Posterior vena cava (tissue), 2 donors: ENCODE results near the gene MADD. TPM values are rescaled to one million over a fixed set of nuclear protein-coding genes. Genes with fewer than 3 reads are reported as not detected.

Experiments
- DNase-seq: peaks from one replicate; pipeline ENCODE4 v3.0.0-alpha.2; 2020; ENCODE audit warnings: low spot score
- intact Hi-C, 2 donors: fragments of 100-400 bp; cut with DNase I; formaldehyde crosslinking; loops; one replicate each; pipeline versions ENCODE4 v1.14.1 to v1.14.2; 2022 to 2023
- total RNA-seq, 2 donors: library from RNA; stranded (reverse); fragmentation: NEBNext Ultra II Directional; extraction: Animal tissue kit (Norgen Biotek cat#: 25700); gene quantifications; one replicate each; pipeline ENCODE4 v1.2.1, GENCODE V29; 2021
- donor health status: DM: yes; HTN: yes; CAD: no.
- donor health status: DM: yes; HTN: yes; CAD: no.

Gene MADD
- total RNA-seq, 2 donors from 2014 or later, result 32.4 to 32.5 TPM

- intact Hi-C loops, result loop anchor here in 1 of 2 donors (10.0 kb wide), 1 partner anchor 175 kb away; the partner anchor contains the start of gene ARFGAP2
- DNase-seq, result peak; percentile 78
Measured at GRCh38 chr11:47349521-47350095, 79.7 kb downstream of the MADD start.

- intact Hi-C loops, result loop anchor here in 1 of 2 donors (10.0 kb wide), 1 partner anchor 176 kb away; the partner anchor contains the start of gene ARFGAP2
- no peak for DNase-seq
Measured at GRCh38 chr11:47350315-47350714, 80.4 kb downstream of the MADD start.

GRCh38 chr11:47351156-47352126 is 81.5 kb downstream of the MADD start:
- intact Hi-C loops, result loop anchor here in 1 of 2 donors (10.0 kb wide), 1 partner anchor 177 kb away; the partner anchor contains the start of gene ARFGAP2
- no peak for DNase-seq

GRCh38 chr11:47352556-47352955 is 82.6 kb downstream of the MADD start, which contains the start of gene MYBPC3:
MYBPC3 (minus strand) TSS chr11:47352702; CDS start chr11:47352647, 55 bp downstream.
- intact Hi-C loops, result loop anchor here in 1 of 2 donors (10.0 kb wide), 1 partner anchor 178 kb away; the partner anchor contains the start of gene ARFGAP2

GRCh38 chr11:47353978-47354774 is 84.2 kb downstream of the MADD start:
- intact Hi-C loops, result loop anchor here in 1 of 2 donors (10.0 kb wide), 1 partner anchor 179 kb away; the partner anchor contains the start of gene ARFGAP2
- no peak for DNase-seq

More at GRCh38 chr11:47352556-47352955, 82.6 kb downstream of the MADD start, which contains the start of gene MYBPC3:
- DNase-seq, result no peak

- intact Hi-C loops, result loop anchor here (5.0 to 10.0 kb wide), 2 partner anchors 173 to 180 kb away; partner anchors contain the start of gene ARFGAP2 (in 1 of the 2)
- no peak for DNase-seq
Measured at GRCh38 chr11:47354913-47355282, 85.0 kb downstream of the MADD start.

GRCh38 chr11:47355283-47356128 is 85.6 kb downstream of the MADD start:
- intact Hi-C loops, result loop anchor here (5.0 to 10.0 kb wide), 2 partner anchors 173 to 181 kb away; partner anchors contain the start of gene ARFGAP2 (in 1 of the 2)
- DNase-seq, result peak; percentile 96

- intact Hi-C loops, result loop anchor here (5.0 to 10.0 kb wide), 2 partner anchors 174 to 182 kb away; partner anchors contain the start of gene ARFGAP2 (in 1 of the 2)
- DNase-seq, result no peak
Measured at GRCh38 chr11:47356129-47356997, 86.4 kb downstream of the MADD start.

- no peak for DNase-seq
- intact Hi-C loops, result loop anchor here (5.0 to 10.0 kb wide), 2 partner anchors 175 to 182 kb away; partner anchors contain the start of gene ARFGAP2 (in 1 of the 2)
Measured at GRCh38 chr11:47356998-47357329, 87.0 kb downstream of the MADD start.

- intact Hi-C loops, result loop anchor here (5.0 to 10.0 kb wide), 2 partner anchors 176 to 183 kb away; partner anchors contain the start of gene ARFGAP2 (in 1 of the 2)
- no peak for DNase-seq
Measured at GRCh38 chr11:47357985-47358730, 88.2 kb downstream of the MADD start.

GRCh38 chr11:47358731-47359051 is 88.8 kb downstream of the MADD start:
- intact Hi-C loops, result loop anchor here (5.0 to 10.0 kb wide), 2 partner anchors 176 to 184 kb away; partner anchors contain the start of gene ARFGAP2 (in 1 of the 2)
- no peak for DNase-seq

GRCh38 chr11:47359162-47359561 is 89.2 kb downstream of the MADD start:
- no peak for DNase-seq
- intact Hi-C loops, result loop anchor here (5.0 to 10.0 kb wide), 2 partner anchors 177 to 184 kb away; partner anchors contain the start of gene ARFGAP2 (in 1 of the 2)

- intact Hi-C loops, result loop anchor here (5.0 to 10.0 kb wide), 2 partner anchors 177 to 185 kb away; partner anchors contain the start of gene ARFGAP2 (in 1 of the 2)
- DNase-seq, result peak; percentile 84
Measured at GRCh38 chr11:47359586-47359985, 89.7 kb downstream of the MADD start.

GRCh38 chr11:47360341-47360740 is 90.4 kb downstream of the MADD start:
- intact Hi-C loops, result no loop called here
- DNase-seq, result peak; percentile 65

- intact Hi-C loops, result no loop called here
Measured at GRCh38 chr11:47361419-47361818, 91.5 kb downstream of the MADD start.

GRCh38 chr11:47366020-47366490 is 96.1 kb downstream of the MADD start:
- intact Hi-C loops, result no loop called here
- DNase-seq, result no peak

More at GRCh38 chr11:47361419-47361818, 91.5 kb downstream of the MADD start:
- peak; percentile 47 for DNase-seq
